Endothelial cell of umbilical vein (primary cell): ENCODE results near the gene ASMTL. TPM values are rescaled to one million over a fixed set of nuclear protein-coding genes. Genes with fewer than 3 reads are reported as not detected.

Experiments
- BruUV-seq: library from RNA; stranded (reverse); fragments of 400-500 nt; replicated peaks from 2 replicates; lab custom pipeline; 2021; lab: Mats Ljungman, UMichigan
- CTCF ChIA-PET: fragments of 300-600, 350-600 bp; sonication (Branson Sonifier 250); formaldehyde crosslinking; loops from one replicate; lab custom pipeline; 2021; ENCODE audit warnings: antibody characterized with exemption, inconsistent platforms; lab: Charles Lee
- POLR2A ChIA-PET: fragments of 300-600, 350-600 bp; sonication (Branson Sonifier 250); formaldehyde crosslinking; loops from one replicate; lab custom pipeline; 2021; ENCODE audit warnings: antibody characterized with exemption, inconsistent platforms; lab: Charles Lee
- DNase-seq: peaks from one replicate; pipeline ENCODE4 v3.0.0-alpha.2; 2011; ENCODE audit warnings: low read depth, low spot score
- FAIRE-seq: peaks from 2 replicates; lab custom pipeline; 2011; peaks lifted over from hg19 to GRCh38; lab: Jason Lieb, UNC
- H2AFZ ChIP-seq: 2 replicates; pipeline ENCODE4 v1.6.0; 2012; ENCODE audit warnings: low read depth, low read length, control low read depth, inconsistent platforms
- H3K27ac ChIP-seq: 2 replicates; pipeline ENCODE4 v1.5.1; 2011; ENCODE audit warnings: low read depth, mild to moderate bottlenecking, control low read depth, low read length, moderate library complexity; ENCODE audit not compliant: insufficient read depth
- H3K27me3 ChIP-seq, 2 experiments: 2 replicates each; pipeline versions ENCODE4 v1.6.0 to v1.6.1; 2011; ENCODE audit warnings: low read length in 2 of 2, mixed read lengths in 1 of 2; ENCODE audit not compliant: control insufficient read depth in 2 of 2, insufficient read depth in 2 of 2
- H3K36me3 ChIP-seq, 2 experiments: 2 replicates in 1 of 2; 3 replicates in 1 of 2; pipeline ENCODE4 v1.5.1; 2011; ENCODE audit warnings: low read length in 2 of 2, mild to moderate bottlenecking in 1 of 2, moderate library complexity in 1 of 2; ENCODE audit not compliant: control insufficient read depth in 2 of 2, insufficient read depth in 2 of 2; ENCODE audit errors: extremely low read depth in 1 of 2
- H3K4me1 ChIP-seq: 3 replicates; pipeline ENCODE4 v1.5.1; 2011; ENCODE audit warnings: mild to moderate bottlenecking, low read length; ENCODE audit not compliant: control insufficient read depth, insufficient read depth; ENCODE audit errors: extremely low read depth
- H3K4me2 ChIP-seq: 2 replicates; pipeline ENCODE4 v1.6.1; 2011; ENCODE audit warnings: low read length, control low read depth, mixed read lengths; ENCODE audit not compliant: insufficient read depth
- H3K4me3 ChIP-seq, 3 experiments: fragments of 200-600 bp in 1 of 3; sonication (generic), shearing (Covaris generic) in 1 of 3; replicated peaks in 1 of 3; 2 replicates each; pipeline ENCODE4 v1.5.1; 2011 to 2016; ENCODE audit warnings: control low read depth in 3 of 3, low read length in 3 of 3, mild to moderate bottlenecking in 2 of 3, inconsistent platforms in 1 of 3, low read depth in 1 of 3, moderate library complexity in 1 of 3; ENCODE audit not compliant: insufficient read depth in 1 of 3
- H3K79me2 ChIP-seq: 2 replicates; pipeline ENCODE4 v1.6.0; 2012; ENCODE audit warnings: low read length, inconsistent platforms; ENCODE audit not compliant: control insufficient read depth, insufficient read depth
- H3K9ac ChIP-seq: replicated peaks from 2 replicates; pipeline ENCODE3; 2011; ENCODE audit warnings: low read length, control low read depth; ENCODE audit not compliant: insufficient read depth; ENCODE audit errors: extremely low read depth
- H3K9me1 ChIP-seq: replicated peaks from 3 replicates; pipeline ENCODE4 v1.6.0; 2011; ENCODE audit warnings: mild to moderate bottlenecking, low read length; ENCODE audit not compliant: control insufficient read depth, insufficient read depth; ENCODE audit errors: extremely low read depth
- H3K9me3 ChIP-seq: replicated peaks from 2 replicates; pipeline ENCODE4 v1.5.1; 2012; ENCODE audit warnings: low read length, inconsistent platforms; ENCODE audit not compliant: control insufficient read depth, insufficient read depth
- H4K20me1 ChIP-seq: replicated peaks from 2 replicates; pipeline ENCODE3; 2011; ENCODE audit warnings: mild to moderate bottlenecking, low read length; ENCODE audit not compliant: control insufficient read depth, insufficient read depth; ENCODE audit errors: extremely low read depth
- CTCF ChIP-seq, 2 donors: IDR thresholded peaks; 1 replicate in 1 of 2; 2 replicates in 1 of 2; pipeline ENCODE4 v1.5.1; 2011; ENCODE audit warnings: low read length in 2 of 2, mild to moderate bottlenecking in 2 of 2, moderate library complexity in 2 of 2, control low read depth in 1 of 2, inconsistent platforms in 1 of 2, low read depth in 1 of 2; ENCODE audit not compliant: insufficient read depth in 1 of 2; ENCODE audit errors: extremely low read depth in 1 of 2
- EZH2 ChIP-seq: IDR thresholded peaks from 2 replicates; pipeline ENCODE4 v1.6.1; 2012; ENCODE audit warnings: borderline replicate concordance, low read depth, mild to moderate bottlenecking, moderate library complexity, low read length, inconsistent platforms; ENCODE audit not compliant: severe bottlenecking
- FOS ChIP-seq: IDR thresholded peaks from 2 replicates; pipeline ENCODE4 v1.6.1; 2011; ENCODE audit warnings: mild to moderate bottlenecking, low read length, moderate library complexity, borderline replicate concordance; ENCODE audit not compliant: insufficient read depth
- GATA2 ChIP-seq: IDR thresholded peaks from 2 replicates; pipeline ENCODE4 v1.7.0; 2011; ENCODE audit warnings: low read depth, mild to moderate bottlenecking, moderate library complexity, mixed read lengths, low read length; ENCODE audit not compliant: insufficient read length, insufficient read depth
- JUN ChIP-seq: IDR thresholded peaks from 2 replicates; pipeline ENCODE4 v1.6.1; 2011; ENCODE audit warnings: borderline replicate concordance, low read depth; ENCODE audit not compliant: insufficient read length, insufficient read depth
- MAX ChIP-seq: IDR thresholded peaks from 2 replicates; pipeline ENCODE4 v1.6.1; 2011; ENCODE audit not compliant: insufficient read depth, insufficient read length
- MYC ChIP-seq: IDR thresholded peaks from one replicate; pipeline ENCODE4 v1.6.1; 2011; ENCODE audit warnings: mild to moderate bottlenecking, low read depth, low read length
- POLR2A ChIP-seq: IDR thresholded peaks from 2 replicates; pipeline ENCODE4 v1.6.1; 2012; ENCODE audit warnings: low read depth, mild to moderate bottlenecking, control low read depth, low read length
- POLR2AphosphoS5 ChIP-seq: IDR thresholded peaks from 2 replicates; pipeline ENCODE4 v1.6.1; 2012; ENCODE audit warnings: low read depth, mild to moderate bottlenecking, control low read depth, low read length, moderate library complexity; ENCODE audit not compliant: insufficient read depth
- dilution Hi-C: fragments of 300-500 bp; cut with MboI; formaldehyde crosslinking; loops from one replicate; pipeline ENCODE4 v1.15.0; 2019; ENCODE audit warnings: low sequenced_read_pairs; ENCODE audit not compliant: extremely low pct_ligation_motif_present
- intact Hi-C: fragments of 100-400 bp; cut with micrococcal nuclease; formaldehyde crosslinking; loops from one replicate; pipeline ENCODE4 v1.10.0; 2022
- polyA plus RNA-seq, 4 experiments: library from polyadenylated mRNA; depleted of rRNA in 3 of 4; stranded (reverse) in 3 of 4; unstranded in 1 of 4; fragments of >200 nt; gene quantifications; 2 replicates each; pipeline versions ENCODE4 v1.2.1 to v1.2.3, GENCODE V29; 2011 to 2012; ENCODE audit warnings: missing spikeins in 1 of 4
- total RNA-seq: library from RNA; stranded (reverse); gene quantifications from 2 replicates; pipeline ENCODE4 v1.2.3, GENCODE V29; 2021

Gene ASMTL
- total and polyA plus RNA-seq, 2 donors (not counting 3 experiments of a cell fraction or from before 2014, with no cell fraction given), result 27.1 to 29.9 TPM

GRCh38 chrX:1486749-1487361, 34.1 kb upstream of the ASMTL start:
- no peaks in the 10 kb centered on the region for H3K27me3 ChIP-seq
- H3K27ac ChIP-seq, result no peak overlapping the region
- intact Hi-C loops (no loop called here), dilution Hi-C loops (no loop called here)
- H3K4me2 ChIP-seq, result peak overlapping the region; percentile 8
- peaks cover 2% of the 10 kb centered on the region for H3K4me1 ChIP-seq
- no peaks in the 10 kb centered on the region for H3K9me1 ChIP-seq
- TF ChIP-seq MAX, result no peak
- no peak for TF ChIP-seq JUN
- TF ChIP-seq EZH2, result no peak
- no peak for TF ChIP-seq POLR2AphosphoS5
- TF ChIP-seq GATA2, result no peak
- no peak for TF ChIP-seq POLR2A
- no peak for TF ChIP-seq MYC
- no peak for TF ChIP-seq CTCF (IDR thresholded peaks at IDR 0.05; ENCODE audit: extremely low read depth in 1 of 2, insufficient read depth in 1 of 2, low read depth in 1 of 2, low read length in 2 of 2)
- no peak for TF ChIP-seq FOS
- peak overlapping the region; percentile 8 for H2AFZ ChIP-seq
- POLR2A ChIA-PET, result no interaction called here
- no peaks in the 10 kb centered on the region for H3K79me2 ChIP-seq
- no TSS peak for BruUV-seq
- H3K36me3 ChIP-seq, result no peaks in the 10 kb centered on the region
- no peak for FAIRE-seq
- H3K4me3 ChIP-seq, result no peak overlapping the region
- DNase-seq, result no peak
- H3K9ac ChIP-seq, result no peak overlapping the region
- H3K9me3 ChIP-seq, result no peaks in the 10 kb centered on the region
- no peaks in the 10 kb centered on the region for H4K20me1 ChIP-seq
- CTCF ChIA-PET, result no interaction called here
